A549 (cell line): ENCODE measurements around the gene PERM1.

Source experiments
- CHD2 ChIP-seq: fragments of 150-350 bp; IDR thresholded peaks from 2 replicates; pipeline ENCODE4 v1.6.1; 2014; ENCODE audit warnings: low read length; ENCODE audit not compliant: partially characterized antibody
- EP300 ChIP-seq, 2 experiments: fragments of >200 bp; sonication (Bioruptor Twin); formaldehyde crosslinking; IDR thresholded peaks; 2 replicates in 1 of 2; 3 replicates in 1 of 2; pipeline ENCODE4 v1.6.1; 2016 to 2017
- KDM1A ChIP-seq: fragments of 200-600 bp; sonication (generic); IDR thresholded peaks from 2 replicates; pipeline ENCODE4 v1.6.1; 2016; ENCODE audit warnings: low read depth, mild to moderate bottlenecking
- MYC ChIP-seq: IDR thresholded peaks from 2 replicates; pipeline ENCODE4 v1.6.1; 2012; ENCODE audit warnings: mild to moderate bottlenecking, inconsistent platforms, low read length, improper control_type of control experiment, borderline replicate concordance
- POLR2A ChIP-seq: IDR thresholded peaks from 2 replicates; pipeline ENCODE4 v1.6.1; 2012; ENCODE audit warnings: mild to moderate bottlenecking, low read length
- REST ChIP-seq: fragments of 200-600 bp; sonication (generic); IDR thresholded peaks from 2 replicates; pipeline ENCODE4 v1.6.1; 2016; ENCODE audit warnings: antibody characterized with exemption, mild to moderate bottlenecking, moderate library complexity
- SMC3 ChIP-seq: fragments of >200 bp; sonication (Bioruptor Twin); formaldehyde crosslinking; IDR thresholded peaks from 3 replicates; pipeline ENCODE4 v1.6.1; 2018; ENCODE audit warnings: inconsistent platforms
- TF ChIP-seq, protein P1 (sequence below): fragments of >200 bp; sonication (Bioruptor Twin); formaldehyde crosslinking; IDR thresholded peaks from 3 replicates; pipeline ENCODE4 v1.5.1; 2016
- TF ChIP-seq, protein P2 (sequence below): IDR thresholded peaks from 2 replicates; pipeline ENCODE4 v1.6.1; 2012; ENCODE audit warnings: low read depth, borderline replicate concordance

DNA sequence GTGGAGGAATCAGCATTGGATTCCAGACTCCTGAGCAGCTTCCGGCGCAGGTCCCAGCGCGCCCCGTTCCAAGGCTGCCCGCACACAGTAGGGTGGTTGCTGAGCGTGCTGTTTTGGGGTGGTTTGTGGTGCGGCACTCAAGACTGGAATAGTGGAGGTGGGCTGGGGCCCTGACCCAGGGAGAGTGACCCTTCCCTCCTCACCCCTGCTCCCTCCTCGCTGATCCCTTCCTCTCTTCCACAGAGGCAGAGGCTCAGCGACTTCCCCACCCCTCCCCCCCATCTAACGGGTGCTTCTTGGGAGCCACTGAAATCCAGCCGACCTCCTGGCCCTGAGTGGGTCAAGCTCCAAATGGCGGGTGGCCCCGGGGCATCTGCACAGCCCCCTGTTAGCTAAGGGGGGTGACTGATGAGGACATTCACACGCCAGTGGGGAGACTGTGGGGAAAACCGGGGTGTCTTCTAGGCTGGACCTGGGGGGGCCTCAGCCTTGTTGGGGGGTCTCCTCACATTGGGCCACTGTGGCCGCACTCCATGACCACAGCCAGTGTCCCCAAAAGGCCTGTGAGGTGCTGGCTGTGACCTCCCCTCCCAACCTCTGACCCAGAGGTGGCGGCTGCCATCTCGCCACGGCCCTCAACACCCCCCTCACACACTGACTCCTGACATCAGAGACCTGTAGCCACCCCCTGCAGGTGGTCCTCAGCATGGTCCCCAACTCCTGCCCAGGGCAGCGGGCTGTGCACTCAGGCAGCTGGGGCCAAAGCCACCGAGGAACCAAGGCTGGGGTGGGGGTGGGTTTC, 21.9 kb upstream of the PERM1 start:
- TF ChIP-seq CHD2: no peak
- no peak for TF ChIP-seq POLR2A
- TF ChIP-seq, protein P1, sequence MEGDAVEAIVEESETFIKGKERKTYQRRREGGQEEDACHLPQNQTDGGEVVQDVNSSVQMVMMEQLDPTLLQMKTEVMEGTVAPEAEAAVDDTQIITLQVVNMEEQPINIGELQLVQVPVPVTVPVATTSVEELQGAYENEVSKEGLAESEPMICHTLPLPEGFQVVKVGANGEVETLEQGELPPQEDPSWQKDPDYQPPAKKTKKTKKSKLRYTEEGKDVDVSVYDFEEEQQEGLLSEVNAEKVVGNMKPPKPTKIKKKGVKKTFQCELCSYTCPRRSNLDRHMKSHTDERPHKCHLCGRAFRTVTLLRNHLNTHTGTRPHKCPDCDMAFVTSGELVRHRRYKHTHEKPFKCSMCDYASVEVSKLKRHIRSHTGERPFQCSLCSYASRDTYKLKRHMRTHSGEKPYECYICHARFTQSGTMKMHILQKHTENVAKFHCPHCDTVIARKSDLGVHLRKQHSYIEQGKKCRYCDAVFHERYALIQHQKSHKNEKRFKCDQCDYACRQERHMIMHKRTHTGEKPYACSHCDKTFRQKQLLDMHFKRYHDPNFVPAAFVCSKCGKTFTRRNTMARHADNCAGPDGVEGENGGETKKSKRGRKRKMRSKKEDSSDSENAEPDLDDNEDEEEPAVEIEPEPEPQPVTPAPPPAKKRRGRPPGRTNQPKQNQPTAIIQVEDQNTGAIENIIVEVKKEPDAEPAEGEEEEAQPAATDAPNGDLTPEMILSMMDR: no peak
- TF ChIP-seq REST: no peak
- TF ChIP-seq, protein P2, sequence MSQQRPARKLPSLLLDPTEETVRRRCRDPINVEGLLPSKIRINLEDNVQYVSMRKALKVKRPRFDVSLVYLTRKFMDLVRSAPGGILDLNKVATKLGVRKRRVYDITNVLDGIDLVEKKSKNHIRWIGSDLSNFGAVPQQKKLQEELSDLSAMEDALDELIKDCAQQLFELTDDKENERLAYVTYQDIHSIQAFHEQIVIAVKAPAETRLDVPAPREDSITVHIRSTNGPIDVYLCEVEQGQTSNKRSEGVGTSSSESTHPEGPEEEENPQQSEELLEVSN: no peak
- no peak for TF ChIP-seq MYC
- no peak for TF ChIP-seq KDM1A
- TF ChIP-seq EP300 (IDR thresholded peaks at IDR 0.05): no peak
- TF ChIP-seq SMC3: no peak
